Nephron progenitor cell (in vitro differentiated cells): ENCODE results near the gene AGBL4.

Experiments
- DNase-seq: peaks from one replicate; pipeline ENCODE4 v3.0.0; 2021
- H3K27ac Mint-ChIP-seq: 2 replicates; pipeline ENCODE4 v1.8.0; 2021; ENCODE audit warnings: mild to moderate bottlenecking, moderate library complexity, mixed read lengths
- H3K27me3 Mint-ChIP-seq: 2 replicates; pipeline ENCODE4 v1.8.0; 2021; ENCODE audit warnings: mild to moderate bottlenecking, low read depth, mixed read lengths; ENCODE audit not compliant: poor library complexity
- H3K36me3 Mint-ChIP-seq: 2 replicates; pipeline ENCODE4 v1.8.0; 2021; ENCODE audit warnings: low read depth, mixed read lengths
- H3K4me1 Mint-ChIP-seq: 2 replicates; pipeline ENCODE4 v1.8.0; 2021; ENCODE audit warnings: mixed read lengths
- H3K4me3 Mint-ChIP-seq: 2 replicates; pipeline ENCODE4 v1.8.0; 2021; ENCODE audit warnings: mild to moderate bottlenecking, moderate library complexity, mixed read lengths
- H3K9me3 Mint-ChIP-seq: 2 replicates; pipeline ENCODE4 v1.8.0; 2021; ENCODE audit warnings: mild to moderate bottlenecking, moderate library complexity, mixed read lengths
- TF ChIP-seq, protein P1 (sequence below): fragments of 200-600 bp; sonication (generic); IDR thresholded peaks from 2 replicates; pipeline ENCODE4 v1.5.0; 2021; ENCODE audit warnings: antibody characterized with exemption

The AGBL4 gene

DNA sequence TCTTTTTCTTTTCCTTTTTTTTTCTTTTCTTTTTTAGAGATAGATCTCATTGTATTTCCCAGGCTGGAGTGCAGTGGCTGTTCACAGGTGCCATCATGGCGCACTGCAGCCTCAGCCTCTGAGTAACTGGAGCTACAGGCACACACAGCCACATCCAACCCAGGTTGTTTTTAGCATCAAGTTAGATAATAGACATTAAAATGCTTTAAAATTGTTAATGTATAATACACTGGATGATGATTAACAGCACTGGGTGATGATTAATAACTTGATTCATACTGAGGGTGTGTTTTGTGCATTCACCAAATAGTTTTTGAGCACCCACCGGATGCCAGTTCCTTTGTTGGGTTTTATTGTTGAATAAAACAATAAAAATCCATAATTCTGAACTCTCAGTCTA is 1322.3 kb downstream of the AGBL4 start:
- H3K36me3 Mint-ChIP-seq = no peaks in the 10 kb centered on the region
- no peak overlapping the region for H3K4me3 Mint-ChIP-seq
- DNase-seq = no peak
- no peaks in the 10 kb centered on the region for H3K9me3 Mint-ChIP-seq
- no peaks in the 10 kb centered on the region for H3K4me1 Mint-ChIP-seq
- TF ChIP-seq, protein P1, sequence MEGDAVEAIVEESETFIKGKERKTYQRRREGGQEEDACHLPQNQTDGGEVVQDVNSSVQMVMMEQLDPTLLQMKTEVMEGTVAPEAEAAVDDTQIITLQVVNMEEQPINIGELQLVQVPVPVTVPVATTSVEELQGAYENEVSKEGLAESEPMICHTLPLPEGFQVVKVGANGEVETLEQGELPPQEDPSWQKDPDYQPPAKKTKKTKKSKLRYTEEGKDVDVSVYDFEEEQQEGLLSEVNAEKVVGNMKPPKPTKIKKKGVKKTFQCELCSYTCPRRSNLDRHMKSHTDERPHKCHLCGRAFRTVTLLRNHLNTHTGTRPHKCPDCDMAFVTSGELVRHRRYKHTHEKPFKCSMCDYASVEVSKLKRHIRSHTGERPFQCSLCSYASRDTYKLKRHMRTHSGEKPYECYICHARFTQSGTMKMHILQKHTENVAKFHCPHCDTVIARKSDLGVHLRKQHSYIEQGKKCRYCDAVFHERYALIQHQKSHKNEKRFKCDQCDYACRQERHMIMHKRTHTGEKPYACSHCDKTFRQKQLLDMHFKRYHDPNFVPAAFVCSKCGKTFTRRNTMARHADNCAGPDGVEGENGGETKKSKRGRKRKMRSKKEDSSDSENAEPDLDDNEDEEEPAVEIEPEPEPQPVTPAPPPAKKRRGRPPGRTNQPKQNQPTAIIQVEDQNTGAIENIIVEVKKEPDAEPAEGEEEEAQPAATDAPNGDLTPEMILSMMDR = no peak
- peaks cover 32% of the 10 kb centered on the region for H3K27me3 Mint-ChIP-seq
- H3K27ac Mint-ChIP-seq = no peak overlapping the region

- peaks cover 15% of the 10 kb centered on the region for H3K4me1 Mint-ChIP-seq
- no peaks in the 10 kb centered on the region for H3K36me3 Mint-ChIP-seq
- H3K9me3 Mint-ChIP-seq = no peaks in the 10 kb centered on the region
- TF ChIP-seq, protein P1 = peak; percentile 93
- H3K27me3 Mint-ChIP-seq = peaks cover 44% of the 10 kb centered on the region
- peak; percentile 86 for DNase-seq
- no peak overlapping the region for H3K4me3 Mint-ChIP-seq
- no peak overlapping the region for H3K27ac Mint-ChIP-seq
These were observed 1326.6 kb downstream of the AGBL4 start for GRCh38 chr1:48697066-48697707.

- Mint-ChIP-seq H3K27ac (no peak overlapping the region), H3K9me3 (no peaks in the 10 kb centered on the region), H3K4me3 (no peak overlapping the region), H3K36me3 (no peaks in the 10 kb centered on the region), H3K4me1 (peaks cover 15% of the 10 kb centered on the region), H3K27me3 (peaks cover 32% of the 10 kb centered on the region)
- TF ChIP-seq, protein P1 = no peak
- DNase-seq = no peak
These were observed 1328.6 kb downstream of the AGBL4 start for GRCh38 chr1:48695161-48695560.

- TF ChIP-seq, protein P1 = no peak
- Mint-ChIP-seq H3K27me3 (peaks cover 24% of the 10 kb centered on the region), H3K4me3 (no peak overlapping the region), H3K4me1 (peaks cover 15% of the 10 kb centered on the region), H3K27ac (no peak overlapping the region), H3K9me3 (no peaks in the 10 kb centered on the region), H3K36me3 (no peaks in the 10 kb centered on the region)
- DNase-seq = no peak
These were observed 1330.0 kb downstream of the AGBL4 start for GRCh38 chr1:48693674-48694320.

DNA sequence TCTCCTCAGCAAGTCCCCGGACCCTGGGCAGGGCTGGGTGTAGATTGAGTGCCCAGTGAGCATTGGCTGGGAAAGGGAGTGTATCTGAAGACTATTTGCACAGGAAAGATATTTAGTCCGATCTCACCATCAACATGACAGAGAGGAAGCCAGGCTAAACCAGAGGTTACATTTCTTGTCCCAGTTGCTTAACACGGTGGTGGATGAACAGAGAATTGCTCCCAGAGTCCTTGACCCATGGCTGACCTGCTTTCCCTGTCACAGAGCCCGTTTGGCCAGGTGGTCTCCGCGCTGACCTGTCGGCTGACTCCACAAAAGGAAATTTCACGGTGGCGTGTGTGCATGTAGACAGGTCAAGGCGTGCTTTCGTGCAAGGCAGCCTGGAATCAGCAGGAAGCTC is 1330.6 kb downstream of the AGBL4 start:
- no peaks in the 10 kb centered on the region for H3K36me3 Mint-ChIP-seq
- H3K27ac Mint-ChIP-seq = no peak overlapping the region
- no peak for DNase-seq
- TF ChIP-seq, protein P1 = no peak
- H3K9me3 Mint-ChIP-seq = no peaks in the 10 kb centered on the region
- no peak overlapping the region for H3K4me3 Mint-ChIP-seq
- H3K27me3 Mint-ChIP-seq = peaks cover 24% of the 10 kb centered on the region
- peaks cover 18% of the 10 kb centered on the region for H3K4me1 Mint-ChIP-seq

GRCh38 chr1:48692235-48692634 is 1331.5 kb downstream of the AGBL4 start:
- Mint-ChIP-seq H3K27ac (no peak overlapping the region), H3K36me3 (no peaks in the 10 kb centered on the region), H3K4me3 (no peak overlapping the region), H3K27me3 (peaks cover 22% of the 10 kb centered on the region), H3K9me3 (no peaks in the 10 kb centered on the region), H3K4me1 (peaks cover 26% of the 10 kb centered on the region)
- no peak for DNase-seq
- TF ChIP-seq, protein P1 = no peak
